DND-41 (cell line): ENCODE results near the gene ARHGEF3.
A peak's percentile ranks its signal among the peaks of the same experiment; 100 is the strongest.

Experiments used
- ATAC-seq: fragments of 200-7000 bp; cut with Tn5 transposase; 3 replicates; pipeline ENCODE4 v1.9.1; 2021; ENCODE audit warnings: low read depth; ENCODE audit not compliant: insufficient read depth
- DNase-seq: peaks from one replicate; pipeline ENCODE4 v3.0.0-alpha.2; 2020
- H2AFZ ChIP-seq: 2 replicates; pipeline ENCODE4 v1.6.0; 2012; ENCODE audit warnings: low read depth, low read length
- H3K27ac ChIP-seq: 2 replicates; pipeline ENCODE4 v1.5.1; 2012; ENCODE audit warnings: low read length, inconsistent platforms
- H3K27me3 ChIP-seq: fragments of 200-600 bp; sonication (generic); 2 replicates; pipeline ENCODE4 v1.6.0; 2012; ENCODE audit warnings: low read length, mild to moderate bottlenecking, inconsistent platforms; ENCODE audit not compliant: insufficient read depth, poor library complexity
- H3K36me3 ChIP-seq: 2 replicates; pipeline ENCODE4 v1.5.1; 2012; ENCODE audit warnings: low read length, inconsistent platforms; ENCODE audit not compliant: insufficient read depth
- H3K4me1 ChIP-seq: 2 replicates; pipeline ENCODE4 v1.5.1; 2012; ENCODE audit warnings: mild to moderate bottlenecking, low read length; ENCODE audit not compliant: insufficient read depth
- H3K4me2 ChIP-seq: 2 replicates; pipeline ENCODE4 v1.6.0; 2012; ENCODE audit warnings: mild to moderate bottlenecking, moderate library complexity, low read length, inconsistent platforms; ENCODE audit not compliant: insufficient read depth
- H3K4me3 ChIP-seq, 2 experiments: fragments of 200-600 bp in 1 of 2; shearing (Covaris generic) in 1 of 2; 2 replicates each; pipeline ENCODE4 v1.5.1; 2012 to 2016; ENCODE audit warnings: inconsistent platforms in 2 of 2, low read length in 2 of 2, mild to moderate bottlenecking in 2 of 2, low read depth in 1 of 2, moderate library complexity in 1 of 2
- H3K79me2 ChIP-seq: 2 replicates; pipeline ENCODE4 v1.6.0; 2012; ENCODE audit warnings: low read length, inconsistent platforms; ENCODE audit not compliant: insufficient read depth
- H3K9ac ChIP-seq: 2 replicates; pipeline ENCODE4 v1.6.0; 2012; ENCODE audit warnings: low read depth, mild to moderate bottlenecking, inconsistent platforms, low read length, moderate library complexity
- H3K9me3 ChIP-seq: 2 replicates; pipeline ENCODE4 v1.5.1; 2012; ENCODE audit warnings: low read length, moderate library complexity, mild to moderate bottlenecking, inconsistent platforms; ENCODE audit not compliant: insufficient read depth, severe bottlenecking
- H4K20me1 ChIP-seq: 2 replicates; pipeline ENCODE4 v1.6.0; 2012; ENCODE audit warnings: low read length; ENCODE audit not compliant: insufficient read depth
- CTCF ChIP-seq: IDR thresholded peaks from 2 replicates; pipeline ENCODE4 v1.5.1; 2012; ENCODE audit warnings: borderline replicate concordance, low read length, moderate library complexity, mild to moderate bottlenecking; ENCODE audit not compliant: poor library complexity, severe bottlenecking; ENCODE audit errors: extremely low read depth
- EZH2 ChIP-seq: IDR thresholded peaks from 3 replicates; pipeline ENCODE4 v1.6.1; 2012; ENCODE audit warnings: borderline replicate concordance, low read depth, mild to moderate bottlenecking, moderate library complexity, low read length, inconsistent platforms; ENCODE audit not compliant: severe bottlenecking

The ARHGEF3 gene

GRCh38 chr3:56800130-56800831 lies 1.5 kb downstream of the ARHGEF3 start:
- Histone ChIP-seq H3K27ac (peak overlapping the region; percentile 83), H3K4me3 (peak overlapping the region; percentile 34 to 84), H3K9ac (peak overlapping the region; percentile 75)

DNA sequence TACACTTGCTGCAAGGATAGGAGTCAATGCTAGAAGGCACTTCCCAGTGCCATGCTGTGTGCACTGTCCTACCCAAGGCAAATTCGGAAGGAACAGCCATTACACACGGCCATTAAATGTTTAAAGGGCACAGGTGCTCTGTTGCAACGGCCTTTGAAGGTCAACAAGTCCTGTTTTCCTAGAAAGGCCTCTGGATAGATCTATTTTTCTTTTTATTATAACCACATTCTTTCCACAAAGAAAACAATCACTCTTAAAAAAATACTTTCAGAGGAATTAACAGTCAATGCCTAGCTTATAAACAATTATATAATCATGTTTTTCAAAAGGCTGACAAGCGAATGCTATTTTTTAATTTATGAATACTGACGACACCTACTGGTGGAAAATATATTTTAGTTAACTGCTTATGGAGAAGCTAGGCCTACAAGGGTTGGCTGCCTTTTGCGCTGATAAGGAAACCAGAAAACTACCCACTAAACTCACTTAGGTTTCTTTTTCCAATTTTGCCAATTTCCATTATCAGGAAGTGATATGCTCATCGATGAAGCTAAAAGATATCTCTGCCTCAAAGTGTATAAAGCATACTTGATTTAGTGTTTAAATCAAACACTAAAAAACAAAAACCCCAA lies 2.4 kb downstream of the ARHGEF3 start:
- peaks cover 76% of the 10 kb centered on the region for H3K4me1 ChIP-seq
- no peaks in the 10 kb centered on the region for H3K9me3 ChIP-seq
- peaks cover 21% of the 10 kb centered on the region for H3K36me3 ChIP-seq
- peak overlapping the region; percentile 83 for H3K27ac ChIP-seq
- peak overlapping the region; percentile 83 for H3K4me2 ChIP-seq
- peaks cover 11% of the 10 kb centered on the region for H4K20me1 ChIP-seq
- peak overlapping the region; percentile 75 for H3K9ac ChIP-seq
- peak overlapping the region; percentile 34 to 84; a peak in 3 of 4 replicates for H3K4me3 ChIP-seq
- H2AFZ ChIP-seq: peak overlapping the region; percentile 62
- H3K79me2 ChIP-seq: peaks cover 81% of the 10 kb centered on the region
- TF ChIP-seq CTCF (peak; percentile 80), EZH2 (no peak)
- DNase-seq: peak; percentile 66
- H3K27me3 ChIP-seq: no peaks in the 10 kb centered on the region
- peak; percentile 20; the same call in 2 of the 3 replicates for ATAC-seq

More at GRCh38 chr3:56800130-56800831, 1.5 kb downstream of the ARHGEF3 start:
- H4K20me1 ChIP-seq: peaks cover 11% of the 10 kb centered on the region
- no peaks in the 10 kb centered on the region for H3K27me3 ChIP-seq
- peak; percentile 75 for ATAC-seq
- H3K79me2 ChIP-seq: peaks cover 76% of the 10 kb centered on the region
- H3K4me1 ChIP-seq: peaks cover 67% of the 10 kb centered on the region
- no peak overlapping the region for H2AFZ ChIP-seq
- DNase-seq: peak; percentile 91
- peaks cover 14% of the 10 kb centered on the region for H3K36me3 ChIP-seq
- TF ChIP-seq CTCF: no peak
- TF ChIP-seq EZH2: no peak
- H3K4me2 ChIP-seq: peak overlapping the region; percentile 83
- H3K9me3 ChIP-seq: no peaks in the 10 kb centered on the region

DNA sequence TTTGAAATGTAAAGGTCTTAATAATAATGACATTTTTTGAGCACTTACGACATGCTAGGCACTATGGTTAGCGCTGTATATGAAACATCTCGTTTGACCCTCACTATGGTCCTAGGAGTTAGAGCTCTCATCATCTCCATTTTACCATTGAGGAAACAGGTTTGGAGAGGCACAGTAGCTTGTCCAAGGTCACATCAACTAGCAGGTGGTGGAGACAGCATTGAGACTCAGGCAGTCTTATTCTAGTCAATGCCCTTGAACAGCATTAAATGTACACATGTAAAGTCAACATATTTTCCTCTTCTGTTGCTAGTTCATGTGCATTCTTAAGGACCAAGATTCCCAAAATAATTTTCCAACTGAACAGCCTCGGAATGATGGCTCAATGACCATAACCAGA lies 4.8 kb downstream of the ARHGEF3 start:
- Histone ChIP-seq H3K4me2 (peak overlapping the region; percentile 83), H3K27ac (peak overlapping the region; percentile 83), H3K9ac (peak overlapping the region; percentile 75), H3K4me3 (peak overlapping the region in 1 of 2 experiments; percentile 37; a peak in 2 of 4 replicates), H4K20me1 (peaks cover 13% of the 10 kb centered on the region), H3K9me3 (no peaks in the 10 kb centered on the region), H2AFZ (no peak overlapping the region), H3K27me3 (no peaks in the 10 kb centered on the region), H3K36me3 (peaks cover 26% of the 10 kb centered on the region), H3K4me1 (peaks cover 85% of the 10 kb centered on the region), H3K79me2 (peaks cover 95% of the 10 kb centered on the region)
- DNase-seq (no peak), ATAC-seq (no peak)
- TF ChIP-seq EZH2: no peak
- no peak for TF ChIP-seq CTCF
